HG03039 (cell line): ENCODE results near the gene TPRG1L.

Source experiments
- ATAC-seq: cut with Tn5 transposase; IDR thresholded peaks from one replicate; pipeline ENCODE4 v1.9.1; 2021; ENCODE audit warnings: mild to moderate bottlenecking, moderate library complexity; ENCODE audit not compliant: unreplicated experiment

Gene TPRG1L

GRCh38 chr1:3626025-3626424 is 1.2 kb downstream of the TPRG1L start:
- no peak for ATAC-seq

GRCh38 chr1:3627515-3628253 is 2.9 kb downstream of the TPRG1L start:
- ATAC-seq: no peak

GRCh38 chr1:3628445-3628844 is 3.6 kb downstream of the TPRG1L start:
- no peak for ATAC-seq

GRCh38 chr1:3629561-3630160 is 4.8 kb downstream of the TPRG1L start:
- no peak for ATAC-seq

DNA sequence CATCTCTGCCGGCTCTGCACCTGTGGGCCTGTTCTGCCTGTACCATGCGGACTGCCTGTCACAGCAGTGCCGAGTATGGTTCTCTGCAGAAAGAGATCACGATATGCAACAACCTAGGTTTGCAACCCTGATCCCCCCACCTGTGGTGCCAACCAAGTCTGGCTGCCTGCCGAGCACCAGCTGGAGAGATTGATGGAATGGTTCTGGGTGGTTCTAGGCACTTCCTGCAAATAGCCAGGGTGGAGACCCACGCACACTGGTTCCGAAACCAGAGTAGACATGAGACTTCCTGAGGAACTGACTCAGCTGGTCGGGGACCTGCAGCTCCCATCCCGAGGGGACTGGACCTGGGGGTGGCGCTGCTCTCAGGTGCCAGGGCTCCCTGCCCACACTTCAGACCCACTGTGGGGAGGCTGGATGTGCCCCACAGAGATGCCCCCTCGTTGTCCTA is 5.4 kb downstream of the TPRG1L start:
- ATAC-seq: no peak

DNA sequence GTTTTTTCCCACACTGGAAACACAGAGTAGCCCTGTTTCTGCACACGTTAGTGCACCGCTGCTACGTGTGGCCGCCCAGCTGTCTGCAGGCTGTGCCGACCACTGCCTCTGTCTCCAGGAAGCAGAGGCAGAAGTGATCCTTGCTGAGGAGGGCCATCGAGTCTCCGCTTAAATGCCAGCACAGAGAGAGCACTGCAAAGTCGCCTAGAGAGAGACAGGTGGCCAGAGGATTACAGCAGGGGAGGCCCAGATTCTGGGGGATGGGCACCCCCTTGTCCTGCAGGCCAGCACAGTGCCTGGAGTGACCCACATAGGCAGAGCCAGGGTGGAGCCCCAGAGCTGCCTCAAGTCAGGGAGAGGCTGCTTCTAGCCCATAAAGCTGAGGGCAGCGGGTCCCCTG is 6.1 kb downstream of the TPRG1L start:
- no peak for ATAC-seq

- ATAC-seq: no peak
Measured at GRCh38 chr1:3631320-3632260, 6.8 kb downstream of the TPRG1L start.

DNA sequence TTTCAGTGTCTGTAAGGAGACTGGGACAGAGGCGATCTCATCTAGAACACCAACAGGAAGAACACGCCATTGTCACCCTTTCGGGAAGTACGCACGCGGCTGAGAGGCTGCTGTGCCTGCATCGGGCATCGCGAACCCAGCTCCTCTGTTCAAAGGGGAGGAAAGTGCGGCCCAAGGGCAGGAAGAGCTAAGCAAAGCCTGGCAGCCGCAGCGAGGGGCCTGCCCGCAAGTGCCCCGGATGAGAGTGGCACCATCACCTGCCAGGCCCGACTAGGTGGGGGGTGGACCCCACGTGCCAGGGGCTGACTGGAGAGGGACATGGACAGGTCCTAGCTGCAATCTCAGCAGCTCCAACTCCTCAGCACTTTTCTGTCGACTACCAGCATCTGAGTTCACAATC is 7.5 kb downstream of the TPRG1L start:
- ATAC-seq: no peak

DNA sequence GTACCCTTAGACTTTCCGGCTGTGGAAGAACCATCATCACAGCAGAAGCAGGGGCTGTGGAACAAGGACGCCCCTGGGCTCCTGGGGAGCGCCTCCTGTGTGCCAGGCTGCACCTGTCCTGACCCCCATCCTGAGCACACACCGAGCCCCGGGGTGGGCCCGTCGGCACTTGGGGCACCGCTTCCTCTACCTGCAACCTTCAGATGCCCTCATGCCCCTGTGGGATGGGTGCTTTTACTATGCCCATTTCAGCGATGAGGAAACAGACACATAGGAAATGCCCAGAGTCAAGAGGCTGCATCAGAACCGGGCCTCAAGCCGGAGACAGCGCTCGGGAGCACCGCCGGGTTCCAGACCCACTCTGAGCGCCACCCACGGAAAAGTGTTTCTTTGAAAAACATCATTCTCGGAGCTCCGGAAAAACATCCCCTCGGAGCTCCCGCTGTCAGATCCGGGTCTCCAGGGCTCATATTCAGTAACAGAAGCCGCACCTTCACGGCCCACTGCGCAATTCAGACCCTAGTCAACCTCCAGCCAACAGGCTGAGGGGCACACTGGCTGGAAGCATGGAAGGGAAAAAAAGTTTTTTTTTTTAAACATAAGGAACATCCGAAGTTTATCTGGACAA is 8.0 kb downstream of the TPRG1L start:
- ATAC-seq: no peak

GRCh38 chr1:3633344-3634058 is 8.7 kb downstream of the TPRG1L start:
- ATAC-seq: no peak

DNA sequence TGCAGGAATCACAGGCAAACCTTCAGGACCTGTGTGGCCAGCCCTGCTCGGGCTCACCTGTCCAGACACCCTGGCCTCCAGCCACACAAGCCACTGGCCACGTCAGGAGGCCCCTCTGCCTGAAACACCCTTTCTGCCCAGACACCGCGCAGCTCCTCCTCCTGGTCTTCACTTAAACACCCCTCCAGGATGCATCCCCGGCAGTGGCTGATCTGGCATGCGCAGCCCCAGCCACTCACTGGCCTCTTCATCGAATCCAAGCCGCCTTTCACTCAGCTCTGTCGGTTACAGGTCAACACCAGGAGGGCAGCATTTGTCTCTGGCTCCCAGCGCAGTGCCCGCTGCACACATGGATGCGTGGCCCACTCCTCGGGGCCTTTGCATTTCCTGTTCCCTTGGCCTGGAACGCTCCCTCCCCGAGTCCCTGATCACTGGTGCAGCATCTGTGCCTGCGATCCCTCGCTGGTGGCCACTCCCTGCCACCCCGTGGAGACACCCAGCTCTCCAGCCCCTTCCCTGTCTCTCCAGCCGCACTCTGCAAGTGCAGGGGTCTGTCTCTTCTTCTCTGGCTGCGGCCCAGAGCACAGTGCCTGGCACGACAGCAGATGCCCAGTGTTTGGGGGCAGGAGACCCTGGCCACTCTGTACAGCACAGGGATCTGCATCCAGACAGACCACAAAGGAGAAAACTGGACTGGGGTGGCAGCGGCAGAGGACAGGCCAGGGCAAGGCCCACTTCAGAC is 9.4 kb downstream of the TPRG1L start:
- ATAC-seq: no peak

DNA sequence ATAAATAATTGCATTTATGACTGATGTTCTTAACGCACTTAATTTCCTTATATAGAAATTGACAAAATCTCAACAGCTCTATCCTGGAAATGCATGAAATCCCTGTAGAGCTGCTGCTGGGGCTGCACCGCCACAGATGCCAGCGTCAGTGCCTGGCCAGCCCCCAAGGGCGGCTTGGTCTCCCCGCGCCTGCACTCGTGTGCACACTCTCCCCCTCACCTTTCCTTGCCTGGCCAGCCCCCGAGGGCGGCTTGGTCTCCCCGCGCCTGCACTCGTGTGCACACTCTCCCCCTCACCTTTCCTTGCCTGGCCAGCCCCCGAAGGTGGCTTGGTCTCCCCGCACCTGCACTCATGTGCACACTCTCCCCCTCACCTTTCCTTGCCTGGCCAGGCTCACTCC is 11.3 kb downstream of the TPRG1L start:
- ATAC-seq: no peak

DNA sequence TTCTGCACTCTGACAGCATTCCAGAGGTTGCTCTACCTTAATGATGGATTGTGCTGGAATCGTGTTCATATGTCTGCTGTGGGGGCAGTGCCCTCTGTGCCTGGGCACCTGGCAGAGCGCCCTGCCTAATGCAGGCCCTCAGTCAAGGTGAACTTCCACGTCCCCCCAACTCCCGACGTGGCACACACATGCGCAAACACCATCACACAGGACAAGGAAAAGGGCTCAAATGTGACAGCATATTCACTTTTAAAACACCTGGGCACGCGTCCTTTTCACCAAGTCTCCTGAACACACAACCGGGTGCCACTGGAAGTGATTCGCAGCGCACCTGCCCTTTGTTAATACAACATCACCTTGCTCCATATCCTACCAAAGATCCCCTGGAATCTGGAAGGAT is 11.7 kb downstream of the TPRG1L start:
- no peak for ATAC-seq

DNA sequence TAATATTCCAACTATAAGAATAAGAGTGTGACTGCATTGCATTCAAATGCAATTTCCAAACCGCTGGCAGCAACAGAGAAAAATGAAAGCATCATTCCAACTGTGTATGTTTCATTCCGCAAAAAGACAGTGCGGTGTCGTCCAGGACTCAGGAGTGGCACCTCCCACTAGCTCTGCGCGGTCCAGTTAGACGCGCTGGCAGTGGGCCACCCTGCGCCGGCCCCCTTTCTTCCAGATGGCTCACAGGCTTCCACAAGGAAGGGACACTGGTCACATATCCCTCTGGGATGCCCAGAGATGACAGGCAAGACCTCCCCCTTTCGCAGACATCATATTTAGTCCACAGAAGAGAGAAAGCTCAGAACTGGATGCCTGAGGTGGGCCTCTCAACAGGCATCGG is 13.2 kb downstream of the TPRG1L start:
- ATAC-seq: no peak

DNA sequence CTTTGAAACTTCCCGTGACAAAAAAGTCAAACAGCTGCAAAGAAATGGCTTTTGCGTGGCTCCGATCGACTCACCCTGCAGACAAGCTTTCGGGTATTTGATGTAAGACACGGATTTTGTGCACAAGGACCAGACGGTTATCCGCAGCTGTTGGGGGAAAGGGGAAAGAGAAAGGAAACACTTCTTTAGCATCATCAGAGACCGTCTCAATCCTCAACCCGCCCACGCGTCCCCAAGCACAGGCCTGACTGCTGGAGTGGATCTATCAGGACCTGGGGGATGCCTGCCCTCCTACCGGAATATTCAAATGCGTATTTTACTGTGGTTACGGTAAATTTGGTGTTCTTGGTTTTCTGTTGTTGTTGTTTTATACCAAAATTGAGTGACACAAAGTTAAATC is 13.9 kb downstream of the TPRG1L start:
- no peak for ATAC-seq

DNA sequence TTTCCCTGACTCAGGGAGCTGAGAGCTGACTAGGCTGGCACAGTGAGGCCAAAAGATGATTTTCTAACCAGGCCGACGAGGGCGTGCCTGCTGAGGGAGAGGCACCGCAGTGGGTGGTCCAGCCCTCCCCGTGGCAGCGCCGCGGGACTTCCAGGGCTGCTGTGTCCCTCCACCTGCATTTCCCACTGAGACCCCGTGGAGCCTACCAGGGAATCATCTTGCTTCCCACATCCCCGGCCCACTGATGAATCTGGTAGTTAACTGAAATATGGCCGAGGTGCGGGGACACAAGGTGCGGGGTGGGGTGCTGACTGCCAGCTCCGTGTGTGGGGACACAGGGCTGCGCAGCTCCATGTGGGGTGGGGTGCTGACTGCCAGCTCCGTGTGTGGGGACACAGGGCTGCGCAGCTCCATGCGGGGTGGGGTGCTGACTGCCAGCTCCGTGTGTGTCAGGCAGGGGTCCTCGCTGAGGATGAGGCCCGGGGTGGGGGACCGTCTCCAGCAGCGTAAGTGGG is 14.6 kb downstream of the TPRG1L start:
- no peak for ATAC-seq

DNA sequence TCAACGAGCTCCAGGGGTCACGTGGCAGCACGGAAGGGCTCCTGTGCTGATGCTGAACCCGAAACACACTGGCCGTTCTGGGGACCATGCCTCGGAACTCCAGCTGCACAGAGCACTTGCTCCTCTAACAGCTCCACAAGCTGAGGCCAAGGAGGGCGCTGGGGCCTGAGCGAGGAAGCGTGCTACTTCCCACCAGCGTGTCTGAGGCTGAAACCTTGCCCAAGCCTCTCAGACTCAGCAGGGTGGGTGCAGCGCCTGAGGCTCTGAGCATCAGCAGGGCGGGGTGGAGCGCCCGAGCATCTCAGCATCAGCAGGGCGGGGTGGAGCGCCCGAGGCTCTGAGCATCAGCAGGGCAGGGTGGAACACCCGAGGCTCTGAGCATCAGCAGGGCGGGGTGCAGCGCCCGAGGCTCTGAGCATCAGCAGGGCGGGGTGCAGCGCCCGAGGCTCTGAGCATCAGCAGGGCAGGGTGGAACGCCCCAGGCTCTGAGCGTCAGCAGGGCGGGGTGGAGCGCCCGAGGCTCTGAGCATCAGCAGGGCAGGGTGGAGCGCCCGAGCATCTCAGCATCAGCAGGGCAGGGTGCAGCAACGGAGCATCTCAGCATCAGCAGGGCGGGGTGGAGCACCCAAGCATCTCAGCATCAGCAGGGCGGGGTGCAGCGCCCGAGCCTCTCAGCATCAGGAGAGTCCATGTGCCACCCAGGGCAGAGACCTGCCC is 15.5 kb downstream of the TPRG1L start:
- no peak for ATAC-seq

GRCh38 chr1:3641046-3641760 is 16.4 kb downstream of the TPRG1L start:
- no peak for ATAC-seq
